Parathyroid adenoma (tissue), 2 donors: ENCODE measurements around the gene ARL8A.

ENCODE experiments used
- H2AFZ ChIP-seq: fragments of 300-600 bp; sonication (generic); one replicate; pipeline ENCODE4 v1.7.0; 2017; ENCODE audit warnings: antibody characterized with exemption, mild to moderate bottlenecking
- H3K27ac ChIP-seq: fragments of 300-600 bp; sonication (generic); one replicate; pipeline ENCODE4 v1.7.0; 2017
- H3K27me3 ChIP-seq: fragments of 300-600 bp; sonication (generic); one replicate; pipeline ENCODE4 v1.7.0; 2017; ENCODE audit warnings: low read length; ENCODE audit not compliant: control insufficient read depth, insufficient read depth
- H3K36me3 ChIP-seq: fragments of 300-600 bp; sonication (generic); one replicate; pipeline ENCODE4 v1.7.0; 2017; ENCODE audit warnings: low read length; ENCODE audit not compliant: control insufficient read depth, insufficient read depth
- H3K4me1 ChIP-seq: fragments of 300-600 bp; sonication (generic); one replicate; pipeline ENCODE4 v1.7.0; 2017; ENCODE audit warnings: control low read depth
- H3K4me2 ChIP-seq: fragments of 300-600 bp; sonication (generic); one replicate; pipeline ENCODE4 v1.7.0; 2017; ENCODE audit warnings: low read length
- H3K4me3 ChIP-seq: fragments of 300-600 bp; sonication (generic); one replicate; pipeline ENCODE4 v1.7.0; 2017; ENCODE audit warnings: low read depth, low read length
- H3K79me2 ChIP-seq: fragments of 300-600 bp; sonication (generic); one replicate; pipeline ENCODE4 v1.7.0; 2017; ENCODE audit warnings: control low read depth
- H3K9ac ChIP-seq: fragments of 300-600 bp; sonication (generic); one replicate; pipeline ENCODE4 v1.7.0; 2017; ENCODE audit warnings: mild to moderate bottlenecking
- H3K9me3 ChIP-seq: fragments of 300-600 bp; sonication (generic); one replicate; pipeline ENCODE4 v1.7.0; 2017; ENCODE audit warnings: low read length; ENCODE audit not compliant: control insufficient read depth
- TF ChIP-seq, protein P1 (sequence below): fragments of 300-600 bp; sonication (generic); IDR thresholded peaks from one replicate; pipeline ENCODE4 v1.7.0; 2017; ENCODE audit warnings: antibody characterized with exemption, mild to moderate bottlenecking
- donor health status: primary hyperparathyroidism.

ARL8A gene

DNA sequence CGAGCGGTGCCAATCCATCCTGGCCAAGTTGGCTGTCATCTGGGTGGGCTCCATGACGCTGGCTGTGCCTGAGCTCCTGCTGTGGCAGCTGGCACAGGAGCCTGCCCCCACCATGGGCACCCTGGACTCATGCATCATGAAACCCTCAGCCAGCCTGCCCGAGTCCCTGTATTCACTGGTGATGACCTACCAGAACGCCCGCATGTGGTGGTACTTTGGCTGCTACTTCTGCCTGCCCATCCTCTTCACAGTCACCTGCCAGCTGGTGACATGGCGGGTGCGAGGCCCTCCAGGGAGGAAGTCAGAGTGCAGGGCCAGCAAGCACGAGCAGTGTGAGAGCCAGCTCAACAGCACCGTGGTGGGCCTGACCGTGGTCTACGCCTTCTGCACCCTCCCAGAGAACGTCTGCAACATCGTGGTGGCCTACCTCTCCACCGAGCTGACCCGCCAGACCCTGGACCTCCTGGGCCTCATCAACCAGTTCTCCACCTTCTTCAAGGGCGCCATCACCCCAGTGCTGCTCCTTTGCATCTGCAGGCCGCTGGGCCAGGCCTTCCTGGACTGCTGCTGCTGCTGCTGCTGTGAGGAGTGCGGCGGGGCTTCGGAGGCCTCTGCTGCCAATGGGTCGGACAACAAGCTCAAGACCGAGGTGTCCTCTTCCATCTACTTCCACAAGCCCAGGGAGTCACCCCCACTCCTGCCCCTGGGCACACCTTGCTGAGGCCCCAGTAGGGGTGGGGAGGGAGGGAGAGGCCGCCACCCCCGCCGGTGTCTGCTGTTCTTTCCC is 16.5 kb downstream of the ARL8A start:
- TF ChIP-seq, protein P1, sequence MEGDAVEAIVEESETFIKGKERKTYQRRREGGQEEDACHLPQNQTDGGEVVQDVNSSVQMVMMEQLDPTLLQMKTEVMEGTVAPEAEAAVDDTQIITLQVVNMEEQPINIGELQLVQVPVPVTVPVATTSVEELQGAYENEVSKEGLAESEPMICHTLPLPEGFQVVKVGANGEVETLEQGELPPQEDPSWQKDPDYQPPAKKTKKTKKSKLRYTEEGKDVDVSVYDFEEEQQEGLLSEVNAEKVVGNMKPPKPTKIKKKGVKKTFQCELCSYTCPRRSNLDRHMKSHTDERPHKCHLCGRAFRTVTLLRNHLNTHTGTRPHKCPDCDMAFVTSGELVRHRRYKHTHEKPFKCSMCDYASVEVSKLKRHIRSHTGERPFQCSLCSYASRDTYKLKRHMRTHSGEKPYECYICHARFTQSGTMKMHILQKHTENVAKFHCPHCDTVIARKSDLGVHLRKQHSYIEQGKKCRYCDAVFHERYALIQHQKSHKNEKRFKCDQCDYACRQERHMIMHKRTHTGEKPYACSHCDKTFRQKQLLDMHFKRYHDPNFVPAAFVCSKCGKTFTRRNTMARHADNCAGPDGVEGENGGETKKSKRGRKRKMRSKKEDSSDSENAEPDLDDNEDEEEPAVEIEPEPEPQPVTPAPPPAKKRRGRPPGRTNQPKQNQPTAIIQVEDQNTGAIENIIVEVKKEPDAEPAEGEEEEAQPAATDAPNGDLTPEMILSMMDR: no peak
- Histone ChIP-seq H3K4me2 (no peak overlapping the region), H3K9me3 (no peaks in the 10 kb centered on the region), H3K36me3 (no peaks in the 10 kb centered on the region), H2AFZ (no peak overlapping the region), H3K9ac (no peak overlapping the region), H3K27me3 (no peaks in the 10 kb centered on the region), H3K27ac (no peak overlapping the region), H3K79me2 (no peaks in the 10 kb centered on the region), H3K4me1 (peaks cover 9% of the 10 kb centered on the region), H3K4me3 (no peak overlapping the region)

DNA sequence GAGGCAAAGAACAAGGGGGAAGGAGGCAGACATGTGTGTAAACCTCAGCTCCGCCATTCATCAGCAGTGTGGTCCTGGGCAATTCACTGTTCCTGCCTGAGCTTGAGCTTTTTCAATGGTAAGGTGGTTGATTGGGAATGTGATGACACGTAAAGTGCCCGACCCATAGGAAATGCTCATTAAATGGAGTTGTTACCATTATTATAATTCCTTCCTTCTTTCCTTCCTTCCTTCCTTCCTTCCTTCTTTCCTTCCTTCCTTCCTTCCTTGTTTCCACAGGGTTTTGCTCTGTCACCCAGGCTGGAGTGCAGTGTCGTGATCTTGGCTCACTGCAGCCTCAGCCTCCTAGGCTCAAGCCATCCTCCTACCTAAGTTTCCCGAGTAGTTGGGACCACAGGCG is 17.5 kb downstream of the ARL8A start:
- Histone ChIP-seq H3K9ac (no peak overlapping the region), H3K27me3 (no peaks in the 10 kb centered on the region), H2AFZ (no peak overlapping the region), H3K4me3 (no peak overlapping the region), H3K4me2 (no peak overlapping the region), H3K9me3 (no peaks in the 10 kb centered on the region), H3K79me2 (no peaks in the 10 kb centered on the region), H3K27ac (no peak overlapping the region), H3K4me1 (peaks cover under 1% of the 10 kb centered on the region), H3K36me3 (no peaks in the 10 kb centered on the region)
- TF ChIP-seq, protein P1: no peak

DNA sequence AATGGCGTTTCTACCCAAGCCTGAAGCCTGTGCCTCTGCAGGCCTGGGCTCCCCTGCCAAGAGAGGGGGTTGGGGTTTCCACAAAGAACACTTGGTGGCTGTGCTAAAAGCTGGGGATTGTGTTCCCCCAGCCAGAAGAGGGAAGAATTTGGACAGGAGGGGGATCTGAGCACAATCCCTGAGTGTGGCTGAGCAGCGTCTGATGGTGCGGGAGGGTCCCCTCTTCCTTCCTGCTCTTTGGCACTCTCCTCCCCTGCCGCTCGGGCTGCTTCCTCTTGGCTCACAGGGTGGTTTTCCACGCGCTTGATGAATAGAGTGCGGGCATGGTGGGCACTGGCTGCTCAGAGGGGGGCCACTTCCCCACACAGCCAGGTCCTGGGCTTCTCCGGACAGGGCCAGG is 18.1 kb downstream of the ARL8A start:
- Histone ChIP-seq H3K27ac (no peak overlapping the region), H3K9me3 (no peaks in the 10 kb centered on the region), H3K4me2 (no peak overlapping the region), H3K79me2 (no peaks in the 10 kb centered on the region), H3K9ac (no peak overlapping the region), H3K4me1 (no peaks in the 10 kb centered on the region), H3K4me3 (no peak overlapping the region), H3K36me3 (no peaks in the 10 kb centered on the region), H3K27me3 (no peaks in the 10 kb centered on the region), H2AFZ (no peak overlapping the region)
- TF ChIP-seq, protein P1: no peak

DNA sequence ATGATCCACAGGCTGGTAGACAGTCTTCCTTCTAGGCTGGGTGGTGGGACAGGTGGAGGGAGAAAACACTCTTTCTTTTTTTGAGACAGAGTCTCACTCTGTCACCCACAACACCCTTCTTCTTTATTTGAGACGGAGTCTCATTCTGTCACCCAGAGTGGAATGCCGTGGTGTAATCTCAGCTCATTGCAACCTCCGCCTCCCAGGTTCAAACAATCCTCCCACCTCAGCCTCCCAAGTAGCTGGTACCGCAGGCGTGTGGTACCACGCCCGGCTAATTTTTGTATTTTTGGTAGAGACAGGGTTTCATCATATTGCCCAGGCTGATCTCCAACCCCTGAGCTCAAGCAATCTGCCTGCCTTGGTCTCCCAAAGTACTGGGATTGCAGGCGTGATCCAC is 18.9 kb downstream of the ARL8A start:
- Histone ChIP-seq H3K4me2 (no peak overlapping the region), H3K79me2 (no peaks in the 10 kb centered on the region), H3K27ac (no peak overlapping the region), H3K4me1 (no peaks in the 10 kb centered on the region), H3K36me3 (no peaks in the 10 kb centered on the region), H3K27me3 (no peaks in the 10 kb centered on the region), H2AFZ (no peak overlapping the region), H3K9me3 (no peaks in the 10 kb centered on the region), H3K9ac (no peak overlapping the region), H3K4me3 (no peak overlapping the region)
- TF ChIP-seq, protein P1: no peak

DNA sequence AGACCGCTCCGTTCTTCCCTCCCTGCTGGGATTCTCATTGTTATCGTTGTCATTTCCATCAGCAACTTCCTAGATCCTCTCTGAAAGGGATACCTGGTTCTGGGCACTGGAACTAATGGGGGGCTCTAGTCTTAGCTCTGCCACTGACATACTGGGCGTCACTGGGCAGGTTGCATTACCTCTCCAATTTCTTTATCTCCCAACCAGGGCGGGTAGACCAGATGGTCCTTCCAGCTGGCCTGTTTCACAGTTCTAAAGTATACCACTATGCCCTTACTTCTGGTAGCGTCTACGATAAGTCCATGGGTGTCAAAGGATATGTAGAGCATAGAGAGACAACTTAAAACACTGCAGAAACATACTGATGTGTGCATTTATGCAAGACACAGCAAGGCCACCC is 20.4 kb downstream of the ARL8A start:
- Histone ChIP-seq H2AFZ (no peak overlapping the region), H3K4me1 (no peaks in the 10 kb centered on the region), H3K36me3 (no peaks in the 10 kb centered on the region), H3K27me3 (no peaks in the 10 kb centered on the region), H3K4me2 (no peak overlapping the region), H3K79me2 (no peaks in the 10 kb centered on the region), H3K9me3 (no peaks in the 10 kb centered on the region), H3K9ac (no peak overlapping the region), H3K27ac (no peak overlapping the region), H3K4me3 (no peak overlapping the region)
- TF ChIP-seq, protein P1: no peak
